Measurements from ENCODE around the gene SHANK1. TPM values are rescaled to one million over a fixed set of nuclear protein-coding genes. Genes with fewer than 3 reads are reported as not detected.

Gene SHANK1
- total and polyA plus RNA-seq, 2 of the 4 experiments (the other 2 are of a cell fraction), result 6.1 to 6.7 TPM

DNA sequence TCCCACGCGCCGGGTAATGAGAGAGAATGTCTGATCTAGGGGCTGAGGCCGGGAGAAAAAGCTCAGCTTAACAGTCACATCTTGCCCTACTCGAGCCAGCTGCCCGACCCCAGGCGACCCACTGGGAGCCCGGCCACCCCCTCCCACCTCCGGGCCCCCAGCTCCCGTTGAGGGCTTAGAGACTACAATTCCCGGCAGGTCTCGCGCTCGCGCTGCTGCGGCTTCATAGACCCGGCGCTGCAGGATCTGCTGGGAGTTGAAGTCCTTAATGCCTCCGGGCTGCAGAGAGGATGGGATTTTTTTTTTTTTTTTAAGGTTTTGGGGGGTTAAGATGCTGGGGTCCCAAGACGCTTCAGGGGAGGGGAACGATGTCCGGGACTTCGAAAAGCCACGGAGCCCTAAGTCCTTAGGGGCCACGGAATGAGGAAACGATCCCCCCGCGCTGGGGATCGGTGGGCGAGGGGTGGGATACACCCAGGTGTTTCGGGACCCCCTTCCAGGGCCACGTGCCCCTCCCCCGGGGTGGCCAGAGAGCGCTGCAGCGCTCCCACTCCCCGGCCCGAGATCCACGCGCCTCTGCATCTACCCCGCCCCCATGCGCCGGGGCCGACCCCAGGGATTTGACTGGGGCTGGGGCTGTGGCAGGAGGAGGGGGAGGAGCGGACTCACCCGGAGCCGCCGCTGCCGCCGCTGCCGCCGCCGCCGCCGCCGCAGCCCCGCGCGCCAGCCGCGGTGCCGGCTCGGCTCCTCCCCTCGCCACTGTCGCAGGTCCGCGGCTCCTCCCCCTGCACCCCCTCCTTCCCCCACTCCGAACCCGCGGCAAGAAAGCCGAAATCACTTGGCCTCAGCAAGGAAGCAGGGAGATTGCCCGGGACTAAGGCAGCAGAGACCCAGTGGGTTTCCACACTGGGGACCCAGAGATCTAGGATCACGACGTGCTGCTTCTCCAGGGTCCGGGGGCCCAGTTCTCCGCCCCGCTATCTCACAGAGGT, 80.2 kb downstream of the SHANK1 start, which contains the start of gene SYT3 (continued):
- TF ChIP-seq, protein P1, sequence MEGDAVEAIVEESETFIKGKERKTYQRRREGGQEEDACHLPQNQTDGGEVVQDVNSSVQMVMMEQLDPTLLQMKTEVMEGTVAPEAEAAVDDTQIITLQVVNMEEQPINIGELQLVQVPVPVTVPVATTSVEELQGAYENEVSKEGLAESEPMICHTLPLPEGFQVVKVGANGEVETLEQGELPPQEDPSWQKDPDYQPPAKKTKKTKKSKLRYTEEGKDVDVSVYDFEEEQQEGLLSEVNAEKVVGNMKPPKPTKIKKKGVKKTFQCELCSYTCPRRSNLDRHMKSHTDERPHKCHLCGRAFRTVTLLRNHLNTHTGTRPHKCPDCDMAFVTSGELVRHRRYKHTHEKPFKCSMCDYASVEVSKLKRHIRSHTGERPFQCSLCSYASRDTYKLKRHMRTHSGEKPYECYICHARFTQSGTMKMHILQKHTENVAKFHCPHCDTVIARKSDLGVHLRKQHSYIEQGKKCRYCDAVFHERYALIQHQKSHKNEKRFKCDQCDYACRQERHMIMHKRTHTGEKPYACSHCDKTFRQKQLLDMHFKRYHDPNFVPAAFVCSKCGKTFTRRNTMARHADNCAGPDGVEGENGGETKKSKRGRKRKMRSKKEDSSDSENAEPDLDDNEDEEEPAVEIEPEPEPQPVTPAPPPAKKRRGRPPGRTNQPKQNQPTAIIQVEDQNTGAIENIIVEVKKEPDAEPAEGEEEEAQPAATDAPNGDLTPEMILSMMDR (conservative IDR thresholded peaks at IDR 0.05; ENCODE audit: low read depth, low read length), result no peak
- TF ChIP-seq POLR2A (IDR thresholded peaks at IDR 0.05; ENCODE audit: low read depth, low read length), result no peak

DNA sequence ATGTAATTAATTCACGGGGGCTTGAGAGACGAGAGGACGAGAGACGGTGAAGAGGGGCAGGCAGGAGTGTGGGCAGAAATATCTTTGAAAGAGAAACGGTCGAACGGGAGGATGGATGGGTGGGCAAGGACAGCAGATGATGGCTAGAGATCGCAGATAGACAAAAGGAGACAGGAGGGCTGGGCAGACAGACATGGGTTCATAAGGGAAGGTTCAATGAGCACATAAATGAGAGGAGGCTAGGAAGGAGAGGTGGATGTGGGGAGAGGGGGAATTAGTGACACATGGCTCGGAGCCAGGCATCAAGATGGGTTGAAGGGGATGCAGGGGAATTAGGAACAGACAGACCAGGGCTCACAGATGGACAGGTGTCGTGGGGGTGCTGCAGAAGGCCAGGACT, 81.0 kb downstream of the SHANK1 start:
- Histone ChIP-seq H3K4ac (ENCODE audit: low read depth, low read length) (no peak overlapping the region), H4K5ac (ENCODE audit: low read depth, low read length) (no peak overlapping the region), H4K20me1 (ENCODE audit: insufficient read depth, low read length) (no peaks in the 10 kb centered on the region), H3K27me3 (ENCODE audit: control insufficient read depth, insufficient read depth, low read length) (peaks cover 34% of the 10 kb centered on the region), H2BK15ac (ENCODE audit: low read depth, low read length) (no peak overlapping the region), H3K27ac (ENCODE audit: insufficient read depth, low read length) (no peak overlapping the region), H2AK9ac (replicated peaks; ENCODE audit: low read depth, low read length, poor library complexity) (no peak overlapping the region), H3K56ac (ENCODE audit: extremely low read depth, insufficient read depth, low read length) (no peak overlapping the region), H4K8ac (ENCODE audit: low read depth in 2 of 2, low read length in 2 of 2) (no peak overlapping the region), H2AFZ (replicated peaks; ENCODE audit: low read length, poor library complexity) (no peak overlapping the region), H3K4me3 (ENCODE audit: insufficient read depth, low read depth, low read length) (no peak overlapping the region), H3K23ac (ENCODE audit: low read depth, low read length) (no peak overlapping the region), H2BK120ac (ENCODE audit: low read depth, low read length) (no peak overlapping the region), H3K14ac (replicated peaks; ENCODE audit: low read depth, low read length) (no peak overlapping the region), H2AK5ac (ENCODE audit: low read depth, low read length) (no peak overlapping the region), H3K18ac (ENCODE audit: low read depth, low read length) (no peak overlapping the region), H3K4me1 (ENCODE audit: control insufficient read depth, insufficient read depth, low read length) (no peaks in the 10 kb centered on the region), H3K9ac (ENCODE audit: low read depth, low read length) (no peak overlapping the region), H3K9me3 (ENCODE audit: control insufficient read depth, insufficient read depth, low read length) (peaks cover 7% of the 10 kb centered on the region), H3K4me2 (ENCODE audit: low read depth, low read length) (no peak overlapping the region), H2BK5ac (ENCODE audit: low read depth, low read length, poor library complexity, severe bottlenecking) (no peak overlapping the region), H3K79me1 (ENCODE audit: low read depth in 1 of 2, low read length in 2 of 2) (no peaks in the 10 kb centered on the region), H3K36me3 (ENCODE audit: control insufficient read depth, insufficient read depth, low read length) (no peaks in the 10 kb centered on the region), H3K9me1 (ENCODE audit: insufficient read depth, low read length) (no peaks in the 10 kb centered on the region), H2BK20ac (ENCODE audit: low read depth, low read length) (no peak overlapping the region), H4K91ac (ENCODE audit: insufficient read depth, low read depth, low read length) (no peak overlapping the region)
- in situ Hi-C loops (cut with MboI; ENCODE audit: low sequenced_read_pairs), result no loop called here
- ChIA-PET POLR2A (ENCODE audit: unreplicated experiment) (no interaction called here), CTCF (no interaction called here)
- ATAC-seq (ENCODE audit: low read depth) (no peak), DNase-seq (no peak)
- intact Hi-C loops (cut with micrococcal nuclease), result no loop called here
- no TSS peak for BruUV-seq (replicated peaks)
- 43% methylated on average over 9 of the region's 10 CpGs; no CpG with 5 or more reads in 1 of the 2 experiments for WGBS, 2 experiments (ENCODE audit: extremely low coverage in 2 of 2, insufficient read length in 1 of 2)
- dilution Hi-C loops (cut with HindIII; ENCODE audit: low sequenced_read_pairs, unreplicated experiment), result no loop called here
- TF ChIP-seq CEBPB (IDR thresholded peaks at IDR 0.05; ENCODE audit: low read depth, low read length), result no peak
- no peak for TF ChIP-seq CHD1 (IDR thresholded peaks at IDR 0.05; ENCODE audit: low read depth, low read length)
- TF ChIP-seq FOS (IDR thresholded peaks at IDR 0.05; ENCODE audit: low read depth, low read length), result no peak
- TF ChIP-seq RAD21 (IDR thresholded peaks at IDR 0.05; ENCODE audit: low read length), result no peak
- TF ChIP-seq MAZ (IDR thresholded peaks at IDR 0.05; ENCODE audit: borderline replicate concordance, low read depth, low read length), result no peak
- TF ChIP-seq RFX5 (IDR thresholded peaks at IDR 0.05; ENCODE audit: low read depth, low read length), result no peak
- TF ChIP-seq, protein P2, sequence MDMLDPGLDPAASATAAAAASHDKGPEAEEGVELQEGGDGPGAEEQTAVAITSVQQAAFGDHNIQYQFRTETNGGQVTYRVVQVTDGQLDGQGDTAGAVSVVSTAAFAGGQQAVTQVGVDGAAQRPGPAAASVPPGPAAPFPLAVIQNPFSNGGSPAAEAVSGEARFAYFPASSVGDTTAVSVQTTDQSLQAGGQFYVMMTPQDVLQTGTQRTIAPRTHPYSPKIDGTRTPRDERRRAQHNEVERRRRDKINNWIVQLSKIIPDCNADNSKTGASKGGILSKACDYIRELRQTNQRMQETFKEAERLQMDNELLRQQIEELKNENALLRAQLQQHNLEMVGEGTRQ (IDR thresholded peaks at IDR 0.05; ENCODE audit: low read depth, low read length), result no peak
- no peak for TF ChIP-seq MXI1 (IDR thresholded peaks at IDR 0.05; ENCODE audit: borderline replicate concordance, low read depth, low read length)
- TF ChIP-seq, protein P1 (conservative IDR thresholded peaks at IDR 0.05; ENCODE audit: low read depth, low read length), result no peak
- TF ChIP-seq RCOR1 (IDR thresholded peaks at IDR 0.05; ENCODE audit: insufficient replicate concordance, low read length), result no peak
